ENCODE measurements around the gene FXYD6.

The FXYD6 gene

DNA sequence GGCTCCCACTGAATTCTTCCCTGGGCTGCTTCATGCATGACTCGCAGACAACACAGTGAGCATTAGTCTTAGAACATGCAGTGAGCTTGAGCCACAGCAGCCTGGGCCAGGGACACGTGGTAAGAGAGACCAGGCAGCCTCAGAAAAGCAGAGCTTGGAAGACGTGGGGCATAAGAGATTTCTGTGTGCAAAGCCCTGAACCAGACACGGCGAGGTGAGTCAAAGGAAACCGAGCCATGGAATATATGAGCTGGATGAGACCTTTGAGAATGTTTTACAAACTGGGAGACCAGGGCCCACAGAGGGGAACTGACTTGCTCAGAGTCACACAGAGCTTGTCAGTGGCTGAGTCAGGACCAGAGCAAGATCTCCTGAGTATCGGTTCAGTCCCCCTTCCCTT is 8.5 kb upstream of the FXYD6 start:
- peak; percentile 19 for DNase-seq

DNA sequence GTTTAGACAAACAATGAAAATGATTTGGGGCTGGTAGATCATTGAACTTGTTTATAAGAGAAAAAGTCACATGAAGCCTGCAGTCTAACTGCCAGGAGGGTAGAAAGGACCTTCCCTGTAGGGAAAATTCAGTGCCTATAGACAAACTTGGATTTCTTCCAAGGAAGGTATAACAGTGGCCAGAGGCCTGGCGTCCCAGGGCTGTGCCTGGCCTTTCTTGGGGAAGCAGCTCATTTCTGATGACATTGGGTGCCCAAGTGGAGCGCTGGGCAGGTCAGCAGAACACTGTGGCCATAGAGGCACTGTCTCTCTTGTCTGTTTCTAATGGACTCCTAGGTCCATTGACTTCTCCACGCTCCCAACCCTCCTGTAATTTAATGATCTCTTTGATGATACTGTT is 6.6 kb upstream of the FXYD6 start:
- DNase-seq = no peak

- DNase-seq = no peak
Observed at GRCh38 chr11:117882311-117882905, 6.0 kb upstream of the FXYD6 start.

- DNase-seq = no peak
Observed at GRCh38 chr11:117881217-117881616, 4.8 kb upstream of the FXYD6 start.

GRCh38 chr11:117879516-117880480 is 3.3 kb upstream of the FXYD6 start:
- DNase-seq = no peak

DNA sequence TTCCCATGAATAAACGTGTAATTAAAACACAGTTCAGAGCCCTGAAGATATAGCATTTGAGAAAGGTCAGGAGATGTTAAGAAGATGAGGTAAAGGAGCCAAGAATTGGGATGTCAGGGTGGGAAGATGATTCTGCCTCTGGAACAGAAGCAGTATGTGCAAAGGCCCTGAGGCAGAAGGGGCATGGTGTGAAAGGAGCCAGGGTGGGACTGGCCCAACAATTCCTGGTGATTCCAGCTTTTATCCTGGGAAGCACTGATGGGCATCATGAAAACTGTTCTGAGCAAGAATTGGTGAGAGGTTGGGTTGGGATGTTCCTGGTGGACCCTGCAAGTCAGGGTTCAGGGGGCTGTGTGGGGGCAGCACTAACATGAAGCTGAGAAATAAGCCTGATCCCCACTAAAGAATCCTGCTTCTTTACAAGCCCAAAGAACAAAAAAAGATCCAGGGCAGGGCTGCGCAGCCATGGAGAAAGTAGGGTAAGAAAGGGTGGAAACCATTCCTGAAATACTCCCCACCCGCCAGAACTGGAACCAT is 2.5 kb upstream of the FXYD6 start:
- no peak for DNase-seq

DNA sequence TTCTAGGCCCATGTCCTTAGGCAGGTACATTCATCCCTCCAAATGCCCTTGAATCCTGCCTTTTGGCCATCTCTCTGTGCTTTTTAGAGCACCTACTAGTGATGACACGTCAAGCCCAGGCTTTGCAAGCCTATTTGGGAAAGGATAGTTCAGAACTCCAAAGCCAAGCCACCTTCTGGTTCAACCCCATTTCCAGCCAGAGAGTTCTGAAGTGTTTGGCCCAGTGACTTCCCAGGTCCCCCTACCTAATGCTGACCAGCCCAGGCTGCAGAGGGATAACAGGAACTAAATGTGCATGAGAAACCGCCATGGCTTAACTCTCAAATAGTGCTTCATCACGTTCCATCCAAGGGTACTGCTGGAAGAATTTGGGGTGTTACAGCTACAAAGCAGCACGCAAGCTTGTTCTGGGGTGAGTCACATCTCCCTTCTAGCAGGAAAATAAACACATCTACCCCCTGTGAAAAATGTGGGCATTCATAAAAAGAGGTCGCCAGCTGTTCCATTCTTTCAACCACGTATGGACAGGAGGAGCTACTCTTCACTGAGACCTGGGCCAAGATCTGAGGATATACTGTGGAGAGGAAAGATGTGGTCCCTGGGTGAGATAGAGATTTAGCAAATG is 2.0 kb upstream of the FXYD6 start:
- DNase-seq = no peak

GRCh38 chr11:117877120-117877784 is 794 bp upstream of the FXYD6 start:
- DNase-seq = no peak

DNA sequence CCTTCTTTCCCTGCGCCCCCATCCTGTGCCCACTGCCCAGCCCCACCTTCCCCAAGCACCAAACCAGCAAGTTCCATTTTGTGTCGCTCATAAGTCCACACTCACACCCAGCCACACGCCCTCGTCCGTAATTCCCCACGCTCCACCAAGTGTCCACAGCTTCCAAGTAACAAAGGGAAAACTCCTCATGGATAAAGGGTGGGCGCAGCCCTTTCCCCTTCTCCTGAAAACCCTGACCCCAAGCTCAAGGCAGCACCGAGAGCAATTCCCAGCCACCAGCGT is 458 bp downstream of the FXYD6 start:
- no peak for DNase-seq

DNA sequence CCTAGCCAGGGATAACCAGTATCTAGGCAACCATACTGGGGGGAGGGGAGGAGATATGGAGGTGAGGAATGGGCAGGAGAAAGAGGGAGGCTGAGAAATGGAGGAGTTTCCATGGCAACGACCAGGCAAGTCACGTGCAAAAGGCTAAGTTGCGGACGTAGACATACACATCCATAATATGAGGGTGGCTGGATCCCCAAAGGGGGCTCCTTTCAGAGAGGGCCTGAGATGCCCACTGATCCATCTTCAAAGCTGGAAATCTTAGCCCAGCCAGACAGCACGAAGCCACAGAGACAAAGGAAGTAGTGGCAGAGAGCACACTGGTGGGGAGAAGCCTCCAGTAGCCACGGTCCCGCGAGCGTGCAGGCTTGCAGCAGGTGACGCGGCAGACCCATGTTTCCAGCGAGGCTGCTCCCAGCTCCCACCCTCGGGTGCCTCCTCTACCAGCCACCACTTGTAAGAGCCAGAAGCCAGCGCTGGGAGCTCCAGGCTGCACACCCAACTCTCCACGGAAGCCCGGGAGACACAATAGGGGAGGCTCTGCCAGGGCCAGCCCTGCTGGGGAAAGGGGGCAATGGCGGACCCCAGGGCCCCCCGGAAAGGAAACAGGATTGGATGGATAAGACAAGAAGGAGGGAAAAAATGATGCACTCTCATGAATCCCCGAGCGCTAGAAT is 938 bp downstream of the FXYD6 start:
- DNase-seq = no peak

DNA sequence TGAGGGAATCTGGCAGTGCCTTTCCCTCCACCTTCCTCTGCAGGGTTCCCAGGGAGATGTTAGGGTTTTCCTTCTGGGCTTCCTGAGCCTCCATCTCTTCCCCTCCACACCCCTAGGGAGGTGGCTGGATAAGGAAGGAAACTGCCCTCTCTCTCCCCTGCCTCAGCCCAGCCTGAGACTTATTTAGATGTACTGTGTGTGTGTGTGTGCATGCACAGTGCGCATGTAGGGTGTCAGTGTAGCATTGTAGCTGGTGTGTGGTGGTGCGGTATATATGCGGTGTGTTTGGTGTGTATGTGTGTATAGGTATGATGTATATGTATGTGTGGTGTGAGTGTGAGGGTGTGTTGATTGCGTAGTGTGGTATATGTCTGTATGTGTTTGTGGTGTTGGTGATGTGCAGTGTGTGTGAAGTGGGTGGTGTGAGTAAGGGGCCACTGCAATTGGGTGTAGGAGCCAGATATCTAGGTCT is 1.5 kb downstream of the FXYD6 start:
- no peak for DNase-seq

DNA sequence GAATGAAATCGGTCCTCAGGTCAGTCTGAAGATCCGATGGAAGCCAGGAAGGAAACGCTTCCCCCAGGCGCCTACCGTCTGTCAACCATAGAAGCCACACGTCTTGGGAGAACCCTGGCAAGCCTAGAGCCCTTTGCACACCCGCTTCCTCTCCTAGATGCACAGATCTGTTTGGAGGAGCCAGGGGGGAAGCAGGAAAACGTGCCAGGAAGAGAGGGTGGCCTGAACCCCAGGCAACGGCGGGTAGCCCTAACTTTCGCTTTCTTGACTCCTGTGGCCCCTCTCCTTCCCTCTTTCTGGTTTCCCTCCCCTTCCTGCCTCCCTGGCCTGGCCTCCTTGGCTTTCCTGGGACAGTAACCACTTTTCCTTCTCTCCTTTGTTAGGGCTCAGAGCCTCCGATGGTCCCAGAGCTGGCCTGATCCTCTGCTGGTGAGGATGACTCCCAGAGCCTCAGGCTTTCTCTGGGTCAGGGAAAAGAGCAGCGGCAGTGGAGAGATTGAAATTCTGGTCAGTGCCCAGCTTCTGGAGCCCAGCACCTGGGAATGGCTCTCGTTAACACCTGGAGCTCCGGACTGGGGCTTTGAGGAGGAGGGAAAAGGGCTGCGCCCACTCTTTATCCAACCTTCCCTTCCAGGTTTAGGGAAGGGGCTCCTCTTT is 2.1 kb downstream of the FXYD6 start:
- peak; percentile 34 for DNase-seq

DNA sequence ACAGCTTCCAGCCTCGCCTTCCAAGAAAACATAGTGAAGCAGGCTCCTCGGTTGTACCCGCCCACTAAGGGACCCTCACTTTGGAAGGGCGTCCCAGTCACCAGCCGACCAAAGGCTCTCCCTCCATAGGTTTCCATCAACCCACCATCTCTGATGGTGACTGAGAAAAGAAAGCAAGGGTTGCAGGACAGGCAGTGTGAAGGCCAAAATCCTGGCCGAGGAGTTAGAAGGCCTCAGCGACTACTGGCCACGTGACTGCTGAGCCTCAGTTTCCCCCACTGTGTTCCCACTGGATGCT is 2.7 kb downstream of the FXYD6 start:
- no peak for DNase-seq

- DNase-seq = peak; percentile 16
Observed at GRCh38 chr11:117872975-117873827, 3.3 kb downstream of the FXYD6 start.

DNA sequence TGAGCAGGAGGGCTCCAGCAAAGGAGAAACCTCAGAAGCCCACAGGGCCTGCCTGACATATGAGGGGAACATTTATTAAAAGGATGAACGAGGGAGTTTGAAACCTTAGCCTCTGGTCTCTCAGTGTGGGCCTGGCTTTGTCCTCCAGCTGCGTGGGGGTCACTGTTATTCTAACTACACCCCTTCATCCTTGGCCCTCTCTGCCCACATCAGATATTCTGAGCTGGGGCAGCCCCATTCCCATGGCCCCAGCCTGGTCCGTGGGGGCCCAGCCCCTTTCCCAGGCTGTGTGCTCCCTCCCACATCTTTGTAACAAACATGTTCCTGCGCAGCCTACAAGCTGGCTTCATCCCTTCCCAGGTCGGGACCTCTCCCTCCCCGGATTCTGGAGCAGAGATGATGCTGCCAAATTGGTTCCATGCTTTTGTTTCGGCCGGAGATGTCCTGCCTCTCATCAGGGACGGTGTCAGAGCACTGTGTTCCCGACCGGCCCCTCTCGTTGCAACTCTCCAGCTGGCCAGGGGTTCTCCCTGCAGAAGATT is 4.0 kb downstream of the FXYD6 start:
- no peak for DNase-seq

GRCh38 chr11:117871784-117872183 is 4.7 kb downstream of the FXYD6 start:
- no peak for DNase-seq

DNA sequence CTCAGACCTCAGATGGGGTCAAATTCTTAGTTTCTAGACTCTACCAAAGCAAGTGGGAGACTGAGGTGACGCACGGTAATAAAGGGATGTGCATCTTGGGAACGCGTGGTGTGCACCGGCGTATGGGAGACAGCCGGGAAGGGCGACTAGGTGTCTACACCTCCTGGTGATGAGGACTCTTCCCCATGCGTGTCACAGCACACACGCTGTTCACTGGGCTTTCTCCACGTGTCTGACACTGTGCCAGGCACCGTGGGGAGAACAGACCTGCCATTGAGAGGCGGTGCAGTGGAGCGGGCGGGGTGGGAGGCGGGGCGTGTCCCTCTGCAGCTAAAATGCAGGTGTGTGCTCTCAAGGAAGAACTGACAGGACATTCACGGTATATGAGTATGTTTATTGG is 5.3 kb downstream of the FXYD6 start:
- DNase-seq = no peak

GRCh38 chr11:117870103-117870952 is 6.1 kb downstream of the FXYD6 start:
- DNase-seq = no peak

- no peak for DNase-seq
Observed at GRCh38 chr11:117869604-117870003, 6.9 kb downstream of the FXYD6 start.

Data from suppressor macrophage treated with lipopolysaccharide for 4 hours (primary cell).